KMS-11 (cell line): Measurements from ENCODE around the gene RALGPS1.

Experiments used
- H2AFZ ChIP-seq: fragments of 200-600 bp; sonication (generic); 2 replicates; pipeline ENCODE4 v1.6.1; 2016; ENCODE audit warnings: antibody characterized with exemption, mixed run types, low read depth
- H3K27ac ChIP-seq: fragments of 200-600 bp; sonication (generic); 2 replicates; pipeline ENCODE4 v1.6.1; 2016; ENCODE audit warnings: mild to moderate bottlenecking, mixed run types
- H3K27me3 ChIP-seq: fragments of 200-600 bp; sonication (generic); 2 replicates; pipeline ENCODE4 v1.6.1; 2017; ENCODE audit warnings: mild to moderate bottlenecking, low read depth, mixed run types, moderate library complexity; ENCODE audit not compliant: insufficient read depth
- H3K36me3 ChIP-seq: fragments of 200-600 bp; sonication (generic); 2 replicates; pipeline ENCODE4 v1.6.1; 2017; ENCODE audit warnings: mild to moderate bottlenecking, mixed run types; ENCODE audit not compliant: insufficient read depth
- H3K4me1 ChIP-seq: fragments of 200-600 bp; sonication (generic); 2 replicates; pipeline ENCODE4 v1.6.1; 2016; ENCODE audit warnings: mild to moderate bottlenecking, low read depth, mixed run types; ENCODE audit not compliant: poor library complexity, severe bottlenecking
- H3K4me2 ChIP-seq: fragments of 200-600 bp; sonication (generic); 2 replicates; pipeline ENCODE4 v1.7.0; 2016; ENCODE audit warnings: mild to moderate bottlenecking, mixed run types
- H3K4me3 ChIP-seq: fragments of 200-600 bp; sonication (generic); IDR thresholded peaks from 2 replicates; pipeline ENCODE4 v1.6.1; 2017; ENCODE audit warnings: low read depth, low read length, mixed read lengths; ENCODE audit not compliant: insufficient read depth
- H3K79me2 ChIP-seq: fragments of 200-600 bp; sonication (generic); 2 replicates; pipeline ENCODE4 v1.6.1; 2016; ENCODE audit warnings: low read depth, mixed run types; ENCODE audit not compliant: insufficient read depth
- H3K9ac ChIP-seq: fragments of 200-600 bp; sonication (generic); 2 replicates; pipeline ENCODE4 v1.6.1; 2016; ENCODE audit warnings: mild to moderate bottlenecking, mixed run types
- H4K20me1 ChIP-seq: fragments of 200-600 bp; sonication (generic); 2 replicates; pipeline ENCODE4 v1.6.1; 2016; ENCODE audit warnings: mild to moderate bottlenecking, mixed run types; ENCODE audit not compliant: insufficient read depth
- TF ChIP-seq, protein P1 (sequence below): fragments of 200-600 bp; sonication (generic); conservative IDR thresholded peaks from 2 replicates; pipeline ENCODE4 v1.6.1; 2017; ENCODE audit warnings: low read depth, mild to moderate bottlenecking, antibody characterized with exemption, low read length, moderate library complexity, mixed read lengths

The RALGPS1 gene

GRCh38 chr9:127018935-127019334, 104.4 kb downstream of the RALGPS1 start:
- Histone ChIP-seq H3K4me1 (peaks cover 100% of the 10 kb centered on the region), H3K4me2 (peak overlapping the region; percentile 31), H3K9ac (0 out of 2 replicates have a peak overlapping the region, but pooled peaks have one; percentile 54), H3K79me2 (no peaks in the 10 kb centered on the region), H4K20me1 (no peaks in the 10 kb centered on the region), H3K27ac (peak overlapping the region; percentile 89), H2AFZ (no peak overlapping the region), H3K4me3 (no peak overlapping the region), H3K36me3 (no peaks in the 10 kb centered on the region), H3K27me3 (no peaks in the 10 kb centered on the region)
- TF ChIP-seq, protein P1, sequence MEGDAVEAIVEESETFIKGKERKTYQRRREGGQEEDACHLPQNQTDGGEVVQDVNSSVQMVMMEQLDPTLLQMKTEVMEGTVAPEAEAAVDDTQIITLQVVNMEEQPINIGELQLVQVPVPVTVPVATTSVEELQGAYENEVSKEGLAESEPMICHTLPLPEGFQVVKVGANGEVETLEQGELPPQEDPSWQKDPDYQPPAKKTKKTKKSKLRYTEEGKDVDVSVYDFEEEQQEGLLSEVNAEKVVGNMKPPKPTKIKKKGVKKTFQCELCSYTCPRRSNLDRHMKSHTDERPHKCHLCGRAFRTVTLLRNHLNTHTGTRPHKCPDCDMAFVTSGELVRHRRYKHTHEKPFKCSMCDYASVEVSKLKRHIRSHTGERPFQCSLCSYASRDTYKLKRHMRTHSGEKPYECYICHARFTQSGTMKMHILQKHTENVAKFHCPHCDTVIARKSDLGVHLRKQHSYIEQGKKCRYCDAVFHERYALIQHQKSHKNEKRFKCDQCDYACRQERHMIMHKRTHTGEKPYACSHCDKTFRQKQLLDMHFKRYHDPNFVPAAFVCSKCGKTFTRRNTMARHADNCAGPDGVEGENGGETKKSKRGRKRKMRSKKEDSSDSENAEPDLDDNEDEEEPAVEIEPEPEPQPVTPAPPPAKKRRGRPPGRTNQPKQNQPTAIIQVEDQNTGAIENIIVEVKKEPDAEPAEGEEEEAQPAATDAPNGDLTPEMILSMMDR, result no peak

DNA sequence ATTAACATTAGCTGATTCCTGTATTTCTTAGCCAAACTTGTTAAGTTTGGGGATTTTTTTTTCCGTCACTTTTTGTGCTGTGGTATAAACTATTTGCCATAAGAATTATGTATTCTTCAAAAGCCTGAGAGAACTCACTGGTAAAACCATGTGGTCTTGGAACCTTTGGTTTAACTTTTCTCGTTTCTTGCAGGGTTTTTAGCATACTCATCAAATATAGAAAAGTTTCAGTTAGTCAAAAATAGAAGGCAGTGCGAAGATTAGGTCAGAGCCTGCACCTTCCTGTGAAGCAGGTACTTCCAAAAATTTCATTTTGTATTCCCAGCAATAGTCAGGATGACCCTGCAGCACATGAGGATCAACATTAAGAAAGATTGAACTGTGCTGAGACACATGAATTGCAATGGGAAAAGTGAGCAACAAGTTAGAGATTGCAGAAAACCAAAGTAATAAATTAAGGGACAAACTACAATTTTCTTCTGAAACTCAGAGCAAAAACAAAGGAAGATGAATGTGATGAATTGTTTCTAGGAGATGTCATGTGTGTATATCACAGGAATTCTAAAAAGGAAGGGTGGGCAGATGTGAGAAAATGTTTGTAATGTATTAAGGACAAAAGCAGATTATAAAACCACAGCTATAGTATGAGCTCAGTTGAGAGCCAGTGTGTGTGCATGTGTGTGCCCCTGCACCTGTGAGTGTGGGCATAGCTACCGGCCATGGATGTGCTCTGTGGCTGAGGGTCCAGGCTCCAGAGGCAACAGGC, 105.6 kb downstream of the RALGPS1 start:
- Histone ChIP-seq H3K79me2 (no peaks in the 10 kb centered on the region), H3K36me3 (no peaks in the 10 kb centered on the region), H3K9ac (peak overlapping the region; percentile 54), H3K4me3 (no peak overlapping the region), H2AFZ (0 out of 2 replicates have a peak overlapping the region, but pooled peaks have one; percentile 6), H3K4me2 (peak overlapping the region; percentile 73), H3K27ac (peak overlapping the region; percentile 89), H3K27me3 (no peaks in the 10 kb centered on the region), H4K20me1 (no peaks in the 10 kb centered on the region), H3K4me1 (peaks cover 98% of the 10 kb centered on the region)
- TF ChIP-seq, protein P1, result no peak

DNA sequence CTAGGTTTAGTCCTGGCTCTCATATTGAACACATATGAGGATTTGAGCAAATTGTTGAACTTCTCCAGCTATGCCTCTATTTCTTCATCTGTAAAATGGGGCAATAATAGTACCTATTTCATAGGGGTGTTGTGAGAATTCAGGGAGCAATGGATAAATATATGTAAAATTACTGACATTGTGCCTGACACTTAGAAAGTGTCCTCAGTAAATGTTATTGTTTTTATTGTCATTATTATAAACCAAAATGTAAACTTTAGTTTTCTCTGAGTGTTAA, 106.2 kb downstream of the RALGPS1 start:
- TF ChIP-seq, protein P1, result no peak
- Histone ChIP-seq H3K9ac (peak overlapping the region; percentile 54), H3K36me3 (no peaks in the 10 kb centered on the region), H3K27ac (peak overlapping the region; percentile 89), H3K79me2 (no peaks in the 10 kb centered on the region), H2AFZ (0 out of 2 replicates have a peak overlapping the region, but pooled peaks have one; percentile 6), H3K4me2 (peak overlapping the region; percentile 73), H3K4me3 (no peak overlapping the region), H3K27me3 (no peaks in the 10 kb centered on the region), H4K20me1 (no peaks in the 10 kb centered on the region), H3K4me1 (peaks cover 93% of the 10 kb centered on the region)

DNA sequence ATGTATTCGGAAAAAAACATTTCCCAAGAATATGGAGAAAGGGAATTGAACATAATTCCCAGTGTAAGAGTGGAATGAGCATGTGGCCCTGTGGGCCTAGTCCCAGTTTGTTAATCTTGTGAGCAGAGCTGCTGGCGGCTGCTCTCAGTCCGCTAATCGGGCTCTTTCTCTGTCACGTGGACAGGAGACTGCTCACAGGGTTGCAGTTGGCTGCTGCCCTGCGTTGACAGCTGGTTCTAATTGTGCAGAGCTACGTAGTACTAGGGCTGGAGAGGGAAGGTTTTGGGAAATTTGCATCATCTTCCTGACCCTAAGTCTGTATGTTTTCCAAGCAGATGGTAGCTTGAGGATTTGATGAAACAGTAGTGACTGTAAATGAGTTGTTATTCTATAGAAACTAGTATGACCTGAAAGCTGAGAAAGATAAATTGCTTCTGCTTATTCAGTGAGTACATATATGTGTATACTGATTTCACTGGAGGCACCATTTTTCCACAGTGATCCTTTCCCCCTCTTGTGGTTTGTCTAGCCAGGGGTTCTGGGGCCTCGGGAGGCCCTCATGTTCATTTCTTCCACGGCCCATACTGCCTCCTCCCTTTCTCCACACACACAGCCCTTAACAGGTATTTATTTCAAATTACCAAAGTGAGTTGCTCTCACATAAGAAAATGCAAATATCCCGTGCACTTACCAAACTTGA, 107.2 kb downstream of the RALGPS1 start:
- Histone ChIP-seq H3K27ac (peak overlapping the region; percentile 89), H3K4me2 (peak overlapping the region; percentile 73), H4K20me1 (no peaks in the 10 kb centered on the region), H3K9ac (peak overlapping the region; percentile 54), H3K36me3 (no peaks in the 10 kb centered on the region), H2AFZ (peak overlapping the region; percentile 34; the same call in 1 of the 2 replicates), H3K79me2 (no peaks in the 10 kb centered on the region), H3K27me3 (no peaks in the 10 kb centered on the region), H3K4me1 (peaks cover 82% of the 10 kb centered on the region), H3K4me3 (no peak overlapping the region)
- TF ChIP-seq, protein P1, result no peak
